ENCODE measurements around the gene MAP4K2. TPM values are rescaled to one million over a fixed set of nuclear protein-coding genes. Genes with fewer than 3 reads are reported as not detected.
A peak's percentile ranks its signal among the peaks of the same experiment; 100 is the strongest.

Gene MAP4K2
- total RNA-seq, 1 experiment from 2014 or later = 46.5 TPM

DNA sequence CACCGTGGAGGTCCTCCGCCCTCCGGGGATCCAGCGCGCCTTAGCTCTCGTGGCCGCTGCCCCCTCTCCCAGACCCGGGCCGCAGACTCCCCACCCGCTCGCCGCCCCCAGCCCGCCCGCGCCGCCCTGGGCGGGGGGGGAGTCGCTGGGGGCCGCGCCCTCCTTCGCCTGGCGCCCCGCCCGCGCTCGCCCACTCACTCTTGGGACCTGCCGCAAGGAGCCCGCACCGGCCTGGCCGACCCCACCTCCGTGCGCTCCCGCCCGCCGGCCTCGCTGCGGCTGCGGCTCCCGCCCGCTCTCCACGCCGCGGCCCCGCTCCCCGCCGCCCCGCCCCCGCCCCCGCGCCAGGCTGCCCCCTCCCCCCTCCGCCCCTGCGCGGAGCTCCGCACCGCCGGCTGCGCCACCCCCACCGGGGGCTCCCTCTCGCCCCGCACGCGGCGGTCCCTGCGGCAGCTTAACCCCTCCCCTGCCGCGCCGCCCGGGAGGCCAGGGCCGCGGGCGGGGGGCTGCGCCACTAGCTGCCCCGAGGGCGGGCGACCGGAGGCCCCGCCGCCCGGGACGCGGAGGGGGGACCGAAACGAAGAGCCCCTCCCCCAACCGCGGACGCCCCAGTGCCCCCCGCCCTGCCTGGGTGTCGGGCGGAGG lies 58.3 kb downstream of the MAP4K2 start:
- H3K4me3 ChIP-seq (ENCODE audit: low read depth, low read length, poor library complexity, severe bottlenecking) = peak overlapping the region; percentile 58
- H3K27me3 ChIP-seq (replicated peaks; ENCODE audit: insufficient read depth, low read depth, low read length, poor library complexity) = peaks cover 27% of the 10 kb centered on the region
- ChIA-PET POLR2A (ENCODE audit: low non-redundant PET) (no interaction called here), CTCF (interaction anchor here (0.6 kb wide), 1 partner anchor 226 kb away, joined by 3 read pairs; no protein-coding TSS in a partner anchor)
- intact Hi-C loops (cut with micrococcal nuclease; ENCODE audit: unreplicated experiment) = no loop called here
- no peak for TF ChIP-seq EZH2 (IDR thresholded peaks at IDR 0.05; ENCODE audit: borderline replicate concordance, low read depth, low read length, poor library complexity, severe bottlenecking)
- TF ChIP-seq, protein P1, sequence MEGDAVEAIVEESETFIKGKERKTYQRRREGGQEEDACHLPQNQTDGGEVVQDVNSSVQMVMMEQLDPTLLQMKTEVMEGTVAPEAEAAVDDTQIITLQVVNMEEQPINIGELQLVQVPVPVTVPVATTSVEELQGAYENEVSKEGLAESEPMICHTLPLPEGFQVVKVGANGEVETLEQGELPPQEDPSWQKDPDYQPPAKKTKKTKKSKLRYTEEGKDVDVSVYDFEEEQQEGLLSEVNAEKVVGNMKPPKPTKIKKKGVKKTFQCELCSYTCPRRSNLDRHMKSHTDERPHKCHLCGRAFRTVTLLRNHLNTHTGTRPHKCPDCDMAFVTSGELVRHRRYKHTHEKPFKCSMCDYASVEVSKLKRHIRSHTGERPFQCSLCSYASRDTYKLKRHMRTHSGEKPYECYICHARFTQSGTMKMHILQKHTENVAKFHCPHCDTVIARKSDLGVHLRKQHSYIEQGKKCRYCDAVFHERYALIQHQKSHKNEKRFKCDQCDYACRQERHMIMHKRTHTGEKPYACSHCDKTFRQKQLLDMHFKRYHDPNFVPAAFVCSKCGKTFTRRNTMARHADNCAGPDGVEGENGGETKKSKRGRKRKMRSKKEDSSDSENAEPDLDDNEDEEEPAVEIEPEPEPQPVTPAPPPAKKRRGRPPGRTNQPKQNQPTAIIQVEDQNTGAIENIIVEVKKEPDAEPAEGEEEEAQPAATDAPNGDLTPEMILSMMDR (conservative IDR thresholded peaks at IDR 0.05; ENCODE audit: low read depth, low read length) = no peak
- no TSS peak for BruUV-seq (replicated peaks)
- peaks cover 27% of the 10 kb centered on the region for H3K4me1 ChIP-seq (ENCODE audit: insufficient read depth, low read length, poor library complexity, severe bottlenecking)
- H3K36me3 ChIP-seq (ENCODE audit: insufficient read depth, low read length, poor library complexity, severe bottlenecking) = no peaks in the 10 kb centered on the region
- H3K27ac ChIP-seq (ENCODE audit: low read depth, low read length, poor library complexity, severe bottlenecking) = no peak overlapping the region
- no peaks in the 10 kb centered on the region for H3K9me3 ChIP-seq (ENCODE audit: low read depth, low read length, poor library complexity, severe bottlenecking)
- no peak for DNase-seq (ENCODE audit: low spot score)

DNA sequence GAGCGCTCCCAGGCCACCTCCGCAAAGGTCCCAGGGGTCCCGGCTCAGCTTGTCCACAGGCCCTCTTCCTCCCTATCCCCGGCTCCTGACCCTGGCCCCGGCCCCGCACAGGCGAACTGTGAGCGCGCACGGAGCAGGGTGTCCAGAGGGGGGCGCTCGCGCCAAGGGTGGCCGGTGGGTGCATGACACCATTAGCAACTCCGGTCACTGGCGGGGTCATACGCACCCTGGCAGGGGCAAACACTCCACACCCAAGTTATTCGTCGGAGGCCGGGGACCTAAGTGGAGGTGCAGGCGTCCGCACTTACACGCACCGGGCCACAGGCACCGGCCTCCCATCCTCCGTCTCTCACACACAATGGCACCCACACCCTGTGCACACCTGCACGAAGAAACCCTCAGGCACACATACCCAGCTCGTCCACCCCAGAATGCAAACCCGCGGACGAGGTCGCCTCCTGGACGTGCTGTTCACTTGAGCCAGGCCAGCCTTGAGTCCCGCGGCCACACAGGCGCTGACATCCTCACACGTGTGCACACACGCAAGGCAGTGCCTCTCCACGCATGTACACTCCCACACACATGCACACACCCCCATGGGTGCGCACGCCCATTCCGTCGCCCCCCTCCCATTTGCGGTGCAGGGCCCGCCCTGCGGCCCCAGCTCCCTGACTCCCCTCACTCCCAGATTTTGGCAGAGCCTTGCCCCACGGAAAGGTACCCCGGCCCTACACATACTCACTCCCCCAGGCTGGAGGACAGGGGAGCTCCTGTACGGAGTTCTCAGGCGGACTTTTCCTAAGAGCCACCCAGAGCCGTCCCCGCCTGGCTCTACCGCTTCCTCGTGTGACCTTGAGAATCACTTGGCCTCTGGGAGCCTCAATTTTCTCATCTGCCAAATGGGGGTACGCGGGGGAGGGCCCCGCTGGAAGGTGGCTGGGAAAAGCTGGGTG lies 59.1 kb downstream of the MAP4K2 start, which contains the start of gene RASGRP2:
RASGRP2 (minus strand) TSS at position 552 of the 953 bp plus-strand sequence. CDS start 1,276 bp downstream, outside the sequence.
- ChIA-PET CTCF (interaction anchor here (0.6 kb wide), 1 partner anchor 227 kb away, joined by 3 read pairs; no protein-coding TSS in a partner anchor), POLR2A (ENCODE audit: low non-redundant PET) (interaction anchor here (0.6 kb wide), 1 partner anchor 29 kb away, joined by 5 read pairs; no protein-coding TSS in a partner anchor)
- no TSS peak for BruUV-seq (replicated peaks)
- Histone ChIP-seq H3K4me3 (ENCODE audit: low read depth, low read length, poor library complexity, severe bottlenecking) (peak within 1 kb of the TSS; percentile 58), H3K9me3 (ENCODE audit: low read depth, low read length, poor library complexity, severe bottlenecking) (no peaks in the 10 kb centered on the region), H3K4me1 (ENCODE audit: insufficient read depth, low read length, poor library complexity, severe bottlenecking) (peaks cover 27% of the 10 kb centered on the region), H3K36me3 (ENCODE audit: insufficient read depth, low read length, poor library complexity, severe bottlenecking) (no peaks in the 10 kb centered on the region), H3K27me3 (replicated peaks; ENCODE audit: insufficient read depth, low read depth, low read length, poor library complexity) (peaks cover 27% of the 10 kb centered on the region), H3K27ac (ENCODE audit: low read depth, low read length, poor library complexity, severe bottlenecking) (no peak within 1 kb of the TSS)
- intact Hi-C loops (cut with micrococcal nuclease; ENCODE audit: unreplicated experiment) = loop anchor here (2.0 kb wide), 1 partner anchor 55 kb away; no protein-coding TSS in a partner anchor
- no peak for TF ChIP-seq EZH2 (IDR thresholded peaks at IDR 0.05; ENCODE audit: borderline replicate concordance, low read depth, low read length, poor library complexity, severe bottlenecking)
- TF ChIP-seq, protein P1 (conservative IDR thresholded peaks at IDR 0.05; ENCODE audit: low read depth, low read length) = peak; percentile 70
- no peak for DNase-seq (ENCODE audit: low spot score)

DNA sequence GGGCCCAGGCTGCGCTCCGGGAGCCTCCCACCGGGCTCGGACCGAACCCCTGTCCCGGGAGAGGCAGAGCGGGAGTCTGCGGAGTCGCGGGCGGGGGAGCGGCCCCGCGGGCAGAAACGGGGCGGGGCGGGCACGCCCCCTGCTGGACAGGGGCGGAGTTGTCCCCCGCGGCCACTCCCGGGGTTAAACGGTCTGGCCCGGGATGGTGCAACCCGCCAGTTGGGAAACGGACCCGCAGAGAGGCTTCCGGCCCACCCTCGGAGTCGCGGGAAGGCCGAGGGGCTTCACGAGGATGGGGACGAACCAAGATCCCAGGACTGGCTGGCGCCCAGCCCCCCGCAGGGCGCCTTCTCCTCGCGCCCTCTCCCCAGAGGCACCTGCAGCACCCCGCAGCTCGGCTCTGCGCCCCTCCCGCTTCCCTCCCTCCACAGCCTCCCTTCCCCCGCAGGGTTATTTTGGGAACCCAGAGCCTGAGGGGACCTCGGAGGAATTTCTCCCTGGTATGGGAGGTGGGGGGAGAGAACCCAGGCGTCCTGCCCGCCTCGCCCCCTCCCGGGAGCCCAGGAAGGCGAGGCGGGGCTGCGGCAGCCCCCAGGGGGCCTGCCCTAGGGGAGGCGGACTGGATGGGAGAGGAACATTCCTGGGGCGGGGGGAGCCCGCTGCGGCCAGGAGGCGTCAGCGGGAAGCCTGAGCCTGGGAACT lies 60.0 kb downstream of the MAP4K2 start:
- Histone ChIP-seq H3K27ac (ENCODE audit: low read depth, low read length, poor library complexity, severe bottlenecking) (no peak overlapping the region), H3K36me3 (ENCODE audit: insufficient read depth, low read length, poor library complexity, severe bottlenecking) (no peaks in the 10 kb centered on the region), H3K4me3 (ENCODE audit: low read depth, low read length, poor library complexity, severe bottlenecking) (peak overlapping the region; percentile 58), H3K4me1 (ENCODE audit: insufficient read depth, low read length, poor library complexity, severe bottlenecking) (peaks cover 27% of the 10 kb centered on the region), H3K9me3 (ENCODE audit: low read depth, low read length, poor library complexity, severe bottlenecking) (no peaks in the 10 kb centered on the region), H3K27me3 (replicated peaks; ENCODE audit: insufficient read depth, low read depth, low read length, poor library complexity) (peaks cover 27% of the 10 kb centered on the region)
- TF ChIP-seq, protein P1 (conservative IDR thresholded peaks at IDR 0.05; ENCODE audit: low read depth, low read length) = peak; percentile 83
- no peak for TF ChIP-seq EZH2 (IDR thresholded peaks at IDR 0.05; ENCODE audit: borderline replicate concordance, low read depth, low read length, poor library complexity, severe bottlenecking)
- DNase-seq (ENCODE audit: low spot score) = no peak
- no TSS peak for BruUV-seq (replicated peaks)
- CTCF ChIA-PET = interaction anchor here (0.6 kb wide), 1 partner anchor 836 kb away, joined by 4 read pairs; no protein-coding TSS in a partner anchor
- POLR2A ChIA-PET (ENCODE audit: low non-redundant PET) = interaction anchor here (0.6 kb wide), 1 partner anchor 29 kb away, joined by 5 read pairs; no protein-coding TSS in a partner anchor
- intact Hi-C loops (cut with micrococcal nuclease; ENCODE audit: unreplicated experiment) = loop anchor here (2.0 kb wide), 1 partner anchor 54 kb away; no protein-coding TSS in a partner anchor
